Activated naive CD8-positive, alpha-beta T cell treated with anti-CD3 and anti-CD28 coated beads, Interleukin-2, amount 50 U/mL, for 16 hours (primary cell): Measurements from ENCODE around the gene INPP5A.

Experiments used
- DNase-seq: peaks from one replicate; pipeline ENCODE4 v3.0.0-alpha.2; 2020; ENCODE audit warnings: low read depth, low spot score

INPP5A gene

DNA sequence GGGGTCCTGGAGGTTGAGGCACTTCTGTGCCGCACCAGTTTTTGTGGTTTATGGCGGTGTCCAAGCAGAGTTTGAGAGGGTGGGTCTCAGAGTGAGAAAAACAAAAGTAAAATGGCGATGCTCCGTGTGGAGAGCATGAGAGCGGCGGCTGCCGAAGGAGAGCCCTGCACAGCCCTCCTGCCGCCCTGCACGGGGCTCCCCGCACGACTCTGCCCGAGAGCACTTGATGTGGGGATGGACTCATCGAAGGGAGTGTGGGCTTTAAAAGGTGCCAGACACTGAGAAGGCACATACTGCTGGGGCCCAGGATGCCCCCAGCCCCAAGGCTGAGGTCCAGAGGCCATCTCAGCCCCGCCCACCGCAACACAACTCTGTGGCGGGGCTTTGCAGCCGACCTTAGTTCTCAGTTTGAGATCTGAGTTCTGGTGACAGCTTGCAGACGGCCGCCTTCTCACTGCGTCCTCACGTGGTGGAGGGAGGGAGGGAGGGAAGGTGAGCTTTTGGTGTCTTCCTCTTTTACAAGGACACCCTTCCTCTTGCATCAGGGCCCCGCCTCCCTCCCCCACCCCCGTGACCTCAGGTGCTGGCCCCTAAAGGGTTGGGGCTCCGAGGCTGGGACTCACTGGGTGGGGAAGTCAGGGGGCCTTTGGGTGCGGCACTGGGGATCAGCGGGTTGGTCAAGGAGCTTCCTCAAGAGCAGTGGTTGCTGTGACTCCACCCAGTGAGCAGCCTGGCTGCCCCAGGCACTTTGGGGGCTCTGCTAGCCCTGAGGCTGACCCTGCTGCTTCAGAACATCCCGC is 179.3 kb downstream of the INPP5A start:
- no peak for DNase-seq

GRCh38 chr10:132721725-132722124 is 184.1 kb downstream of the INPP5A start:
- DNase-seq = no peak

DNA sequence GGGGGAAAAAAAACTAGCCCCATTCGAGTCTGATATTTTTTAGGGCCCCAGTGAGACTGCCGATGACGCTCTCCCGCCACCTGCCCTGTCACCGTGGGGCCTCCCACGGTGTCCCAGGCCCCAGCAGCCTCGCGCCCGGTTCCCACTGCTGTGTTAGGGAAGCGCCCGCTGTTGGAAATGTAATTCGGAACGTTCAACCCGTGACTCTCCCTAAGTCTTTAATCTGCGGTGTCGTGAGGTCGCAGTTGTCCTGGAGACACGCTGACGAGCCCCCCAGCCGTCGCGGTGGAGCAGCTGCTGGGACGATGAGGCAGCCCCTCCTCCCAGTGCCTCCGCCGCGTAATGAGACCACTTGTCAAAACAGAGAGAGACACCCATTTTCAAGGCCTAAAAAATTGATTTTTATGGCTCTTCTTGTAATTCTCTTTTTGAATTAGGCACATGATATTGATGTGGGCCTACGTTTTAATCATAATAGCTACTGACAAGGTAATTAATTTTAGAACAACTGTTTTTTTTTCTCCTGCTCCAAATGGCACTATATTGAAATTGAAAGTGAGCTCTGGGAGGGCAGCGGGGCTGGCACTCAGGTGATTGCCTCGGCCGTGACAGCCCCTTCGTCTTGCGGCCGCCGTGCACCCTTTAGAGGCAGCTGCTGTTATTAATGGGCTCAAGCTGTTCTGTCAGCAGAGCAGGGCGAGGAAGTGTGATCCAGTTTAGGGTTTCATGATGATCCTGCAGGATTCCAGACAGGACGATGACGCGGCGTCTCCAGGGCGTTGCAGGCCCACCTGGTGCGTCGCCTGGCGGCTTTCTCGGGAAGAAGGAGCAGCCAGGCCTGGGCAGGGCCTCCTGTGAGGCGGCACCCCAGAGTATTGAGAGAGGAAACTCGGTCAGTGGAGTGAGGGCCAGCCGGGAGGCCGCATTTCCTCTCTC is 185.1 kb downstream of the INPP5A start:
- DNase-seq = no peak

- DNase-seq = no peak
These were observed 185.9 kb downstream of the INPP5A start for GRCh38 chr10:132723330-132723970.

DNA sequence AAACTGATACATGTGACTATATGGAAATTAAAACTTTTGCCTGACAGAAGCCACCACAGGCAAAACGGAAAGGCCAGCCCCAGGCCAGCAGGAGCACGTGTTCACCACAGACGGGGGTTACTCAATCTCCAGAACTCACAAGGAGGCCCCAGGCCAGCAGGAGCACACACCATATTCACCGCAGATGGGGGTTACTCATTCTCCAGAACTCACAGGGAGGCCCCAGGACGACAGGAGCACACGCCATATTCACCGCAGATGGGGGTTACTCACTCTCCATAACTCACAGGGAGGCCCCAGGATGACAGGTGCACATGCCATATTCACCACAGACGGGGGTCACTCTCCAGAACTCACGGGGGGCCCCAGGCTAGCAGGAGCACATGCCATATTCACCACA is 186.9 kb downstream of the INPP5A start:
- DNase-seq = no peak

GRCh38 chr10:132725202-132725601 is 187.6 kb downstream of the INPP5A start:
- no peak for DNase-seq

- no peak for DNase-seq
These were observed 188.6 kb downstream of the INPP5A start for GRCh38 chr10:132726194-132726593.

- DNase-seq = no peak
These were observed 189.4 kb downstream of the INPP5A start for GRCh38 chr10:132726951-132727350.

GRCh38 chr10:132727411-132727810 is 189.8 kb downstream of the INPP5A start:
- DNase-seq = no peak

DNA sequence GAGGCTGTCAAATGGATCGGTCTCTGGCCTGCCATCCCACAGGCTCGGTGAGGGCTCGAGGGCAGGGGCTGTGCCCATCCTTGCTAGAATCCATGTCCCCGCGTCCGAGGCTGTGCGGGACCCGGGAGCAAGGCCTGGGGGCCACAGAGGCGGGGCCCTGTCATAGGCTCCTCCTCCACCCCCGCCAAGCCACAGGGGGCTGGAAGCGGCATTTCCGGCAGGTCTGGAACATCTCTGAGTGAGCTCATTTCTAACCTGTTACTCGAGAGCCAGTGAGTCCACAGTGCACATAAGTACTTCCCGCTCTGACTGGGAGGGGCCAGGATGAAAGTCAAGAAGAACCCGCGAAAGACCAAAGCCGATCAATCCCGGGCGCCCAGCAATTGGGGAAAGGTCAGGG is 190.7 kb downstream of the INPP5A start:
- no peak for DNase-seq

GRCh38 chr10:132728741-132729140 is 191.2 kb downstream of the INPP5A start:
- DNase-seq = no peak

DNA sequence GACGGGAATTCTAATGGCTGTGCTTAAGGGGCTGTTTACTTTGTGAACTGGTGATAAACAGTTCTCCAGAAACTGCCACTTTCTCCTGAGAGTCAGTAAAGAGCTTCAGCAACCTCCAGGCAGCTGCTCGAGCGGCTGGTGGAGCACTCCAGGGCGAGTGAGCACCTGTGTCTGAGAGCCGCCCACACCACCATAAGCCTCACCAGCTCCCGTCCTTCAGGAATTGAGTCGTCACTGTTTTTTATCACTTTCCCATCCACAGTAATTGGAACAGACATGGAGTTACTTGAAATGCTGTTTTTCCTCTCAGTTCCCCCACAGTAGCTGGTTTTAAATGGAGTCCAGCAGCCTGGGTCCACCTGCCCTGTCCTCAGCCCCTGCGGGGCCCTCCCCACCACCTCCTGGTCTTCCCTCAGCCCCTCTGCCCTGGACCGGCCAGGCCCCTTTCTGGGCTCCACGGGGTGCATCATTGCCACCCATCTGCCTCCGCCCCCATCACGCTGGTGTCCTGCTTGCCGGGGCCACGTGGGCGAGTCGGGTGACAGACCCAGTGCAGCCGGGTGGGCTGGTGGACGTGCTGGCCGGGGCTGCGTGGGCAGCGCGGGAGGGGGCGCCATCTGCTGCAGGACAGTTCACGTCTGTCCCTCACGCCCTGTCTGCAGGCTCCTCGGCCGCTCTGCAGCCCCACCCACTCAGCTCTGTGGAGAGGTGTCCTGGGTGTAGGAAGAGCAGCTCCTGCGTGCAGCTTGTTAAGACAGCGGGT is 192.4 kb downstream of the INPP5A start:
- DNase-seq = no peak

DNA sequence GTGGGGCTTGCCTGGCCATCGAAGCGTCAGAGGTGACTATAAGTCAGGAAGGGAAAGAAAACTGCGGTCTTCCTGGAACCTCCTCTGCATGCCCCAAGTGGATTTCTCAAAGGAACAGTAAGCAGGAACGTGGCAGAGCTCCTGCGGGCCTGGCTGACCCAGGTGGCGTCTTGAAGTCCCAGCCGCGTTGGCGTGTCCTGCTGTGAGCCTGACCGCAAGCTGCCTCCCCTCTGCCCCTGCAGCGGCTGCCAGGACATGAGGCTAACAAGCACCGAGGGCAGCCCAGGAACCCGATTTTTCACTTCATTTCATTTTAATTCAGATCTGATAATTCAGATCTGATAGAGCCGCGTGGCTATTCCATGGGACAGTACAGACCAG is 193.0 kb downstream of the INPP5A start:
- no peak for DNase-seq

- no peak for DNase-seq
These were observed 194.9 kb downstream of the INPP5A start for GRCh38 chr10:132732518-132732917.

DNA sequence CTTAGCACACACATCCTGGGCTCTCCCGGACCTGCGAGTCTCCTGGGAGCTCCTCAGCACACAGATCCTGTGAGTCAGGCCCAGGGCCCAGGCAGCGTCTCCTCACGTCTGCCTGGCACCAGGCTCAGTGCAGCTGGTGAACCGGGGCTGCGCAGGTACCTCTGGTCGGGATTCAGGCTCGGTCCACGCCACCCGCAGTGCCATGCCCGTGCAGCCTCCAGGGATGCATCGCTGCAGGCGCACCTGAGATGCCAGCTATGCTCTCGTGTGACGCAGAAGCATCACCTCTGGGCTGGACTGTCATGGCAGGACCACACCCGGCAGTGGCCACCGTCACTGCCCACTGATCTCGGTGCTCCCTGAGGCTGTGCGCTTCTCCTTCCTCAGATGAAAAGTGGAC is 196.3 kb downstream of the INPP5A start:
- DNase-seq = no peak

GRCh38 chr10:132735341-132735775 is 197.8 kb downstream of the INPP5A start:
- DNase-seq = no peak

DNA sequence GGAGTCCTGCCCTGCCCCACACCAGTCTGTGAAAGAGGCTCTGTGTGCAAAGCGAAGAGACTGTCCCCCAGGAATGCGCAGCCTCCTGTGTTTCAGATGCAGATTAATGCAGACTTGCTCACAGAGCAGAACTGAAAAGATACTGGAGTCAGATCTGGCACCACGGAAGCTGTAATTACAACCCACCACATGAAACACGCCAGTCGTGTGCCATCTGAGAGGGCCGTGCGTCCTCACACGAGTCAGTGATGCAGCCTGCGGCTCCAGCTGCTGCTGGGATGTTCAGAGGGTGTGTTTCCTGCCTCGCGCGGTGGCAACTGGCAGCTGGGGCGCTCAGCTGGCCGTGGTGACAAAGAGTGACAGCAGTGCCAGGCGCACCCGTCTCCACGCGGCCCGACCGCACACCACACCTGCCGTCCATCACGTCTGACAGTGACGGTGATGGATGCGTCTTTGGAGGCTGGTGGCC is 198.4 kb downstream of the INPP5A start:
- no peak for DNase-seq

- no peak for DNase-seq
These were observed 199.9 kb downstream of the INPP5A start for GRCh38 chr10:132737390-132738048.

- no peak for DNase-seq
These were observed 201.1 kb downstream of the INPP5A start for GRCh38 chr10:132738454-132739224.

DNA sequence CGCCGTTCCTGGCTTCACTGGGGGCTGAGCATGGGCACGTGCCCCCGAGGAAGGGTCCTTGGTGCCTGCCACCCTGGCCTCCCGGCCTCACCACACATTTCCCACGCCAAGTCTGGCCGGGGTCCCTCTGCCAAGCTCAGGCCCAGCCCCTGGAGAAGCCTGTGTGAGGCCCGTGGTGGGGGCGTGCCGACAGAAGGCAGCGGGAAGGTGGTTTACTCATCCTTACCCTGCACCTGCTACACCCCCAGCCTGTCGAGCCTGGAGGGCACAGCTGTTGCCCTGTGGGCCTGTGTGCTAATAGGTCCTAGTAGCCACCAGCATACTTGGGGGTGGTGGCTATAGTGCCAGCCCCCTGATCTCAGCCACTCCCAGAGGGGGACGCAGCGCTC is 201.6 kb downstream of the INPP5A start:
- DNase-seq = no peak
